LNCaP clone FGC (cell line): ENCODE results near the gene RAPGEF5.

Source experiments
- DNase-seq: peaks from one replicate; pipeline ENCODE4 v3.0.0-alpha.2; 2011; ENCODE audit warnings: low read depth
- H3K4me3 ChIP-seq: 2 replicates; pipeline ENCODE4 v1.5.1; 2011; ENCODE audit warnings: mild to moderate bottlenecking, low read depth, low read length, control low read depth
- TF ChIP-seq, protein P1 (sequence below): IDR thresholded peaks from 2 replicates; pipeline ENCODE4 v1.5.1; 2012; ENCODE audit warnings: mild to moderate bottlenecking; ENCODE audit not compliant: control insufficient read depth, insufficient read depth; ENCODE audit errors: extremely low read depth

Gene RAPGEF5

GRCh38 chr7:22140578-22140977, 216.4 kb downstream of the RAPGEF5 start:
- DNase-seq, result no peak
- H3K4me3 ChIP-seq, result no peak overlapping the region
- TF ChIP-seq, protein P1, sequence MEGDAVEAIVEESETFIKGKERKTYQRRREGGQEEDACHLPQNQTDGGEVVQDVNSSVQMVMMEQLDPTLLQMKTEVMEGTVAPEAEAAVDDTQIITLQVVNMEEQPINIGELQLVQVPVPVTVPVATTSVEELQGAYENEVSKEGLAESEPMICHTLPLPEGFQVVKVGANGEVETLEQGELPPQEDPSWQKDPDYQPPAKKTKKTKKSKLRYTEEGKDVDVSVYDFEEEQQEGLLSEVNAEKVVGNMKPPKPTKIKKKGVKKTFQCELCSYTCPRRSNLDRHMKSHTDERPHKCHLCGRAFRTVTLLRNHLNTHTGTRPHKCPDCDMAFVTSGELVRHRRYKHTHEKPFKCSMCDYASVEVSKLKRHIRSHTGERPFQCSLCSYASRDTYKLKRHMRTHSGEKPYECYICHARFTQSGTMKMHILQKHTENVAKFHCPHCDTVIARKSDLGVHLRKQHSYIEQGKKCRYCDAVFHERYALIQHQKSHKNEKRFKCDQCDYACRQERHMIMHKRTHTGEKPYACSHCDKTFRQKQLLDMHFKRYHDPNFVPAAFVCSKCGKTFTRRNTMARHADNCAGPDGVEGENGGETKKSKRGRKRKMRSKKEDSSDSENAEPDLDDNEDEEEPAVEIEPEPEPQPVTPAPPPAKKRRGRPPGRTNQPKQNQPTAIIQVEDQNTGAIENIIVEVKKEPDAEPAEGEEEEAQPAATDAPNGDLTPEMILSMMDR, result no peak

GRCh38 chr7:22138886-22139285, 218.1 kb downstream of the RAPGEF5 start:
- DNase-seq, result no peak
- TF ChIP-seq, protein P1, result no peak
- no peak overlapping the region for H3K4me3 ChIP-seq

DNA sequence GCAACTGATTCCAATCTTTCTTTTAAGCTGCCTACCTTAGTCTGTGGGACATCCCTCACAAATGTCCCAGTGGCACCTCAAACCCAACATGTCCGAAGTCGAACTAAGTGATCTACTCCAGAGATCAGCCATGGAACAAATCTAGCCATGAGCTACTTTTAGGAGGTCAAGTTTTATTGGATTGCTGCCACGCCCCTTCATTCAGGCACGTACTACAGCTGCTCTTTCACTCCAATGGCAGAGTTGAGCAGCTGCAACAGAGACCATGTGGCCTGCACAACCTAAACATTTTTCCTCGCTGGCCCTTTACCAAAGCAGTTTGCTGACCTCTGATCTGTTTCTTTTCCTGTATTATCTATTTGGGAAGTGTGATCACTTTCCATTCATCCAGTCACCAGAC, 218.8 kb downstream of the RAPGEF5 start:
- TF ChIP-seq, protein P1, result no peak
- DNase-seq, result no peak
- H3K4me3 ChIP-seq, result no peak overlapping the region

GRCh38 chr7:22137466-22137865, 219.5 kb downstream of the RAPGEF5 start:
- no peak for DNase-seq
- H3K4me3 ChIP-seq, result no peak overlapping the region
- TF ChIP-seq, protein P1, result no peak

GRCh38 chr7:22137026-22137425, 219.9 kb downstream of the RAPGEF5 start:
- no peak for DNase-seq
- TF ChIP-seq, protein P1, result no peak
- no peak overlapping the region for H3K4me3 ChIP-seq

- TF ChIP-seq, protein P1, result no peak
- H3K4me3 ChIP-seq, result no peak overlapping the region
- DNase-seq, result no peak
These were observed 227.0 kb downstream of the RAPGEF5 start for GRCh38 chr7:22129819-22130580.

DNA sequence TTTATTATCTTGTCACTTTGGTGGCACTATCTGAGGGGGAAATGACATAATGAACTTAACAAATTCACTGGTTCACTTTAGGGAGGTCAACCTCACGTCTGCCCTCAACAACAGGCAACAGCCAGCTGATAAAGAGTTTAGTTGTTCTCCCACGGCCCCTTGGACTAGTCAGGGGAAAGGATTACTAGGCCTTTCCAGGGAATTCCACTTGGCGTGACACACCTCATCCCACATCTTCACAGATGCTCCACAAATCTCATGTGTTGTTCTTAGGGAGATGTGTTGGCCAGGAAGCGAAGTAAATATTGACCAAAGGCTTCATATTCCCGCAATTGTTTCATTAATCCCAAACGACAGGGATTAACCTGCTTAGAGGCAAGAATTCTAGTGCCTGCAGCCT, 227.8 kb downstream of the RAPGEF5 start:
- no peak for DNase-seq
- no peak overlapping the region for H3K4me3 ChIP-seq
- TF ChIP-seq, protein P1, result no peak
